CD8-positive, alpha-beta memory T cell (primary cell): ENCODE data around the gene CCDC170. TPM values are rescaled to one million over a fixed set of nuclear protein-coding genes. Genes with fewer than 3 reads are reported as not detected.

Source experiments
- CTCF ChIA-PET: fragments of 350-600 bp; sonication (Branson Sonifier 250); formaldehyde crosslinking; loops from one replicate; lab custom pipeline; 2021; ENCODE audit warnings: antibody characterized with exemption; lab: Charles Lee
- POLR2A ChIA-PET: fragments of 350-600 bp; sonication (Branson Sonifier 250); formaldehyde crosslinking; loops from one replicate; lab custom pipeline; 2021; ENCODE audit warnings: antibody characterized with exemption; lab: Charles Lee
- DNase-seq, 5 donors: peaks; one replicate each; pipeline versions ENCODE4 v3.0.0 to v3.0.0-alpha.2; 2020 to 2022; ENCODE audit warnings: mixed read lengths in 1 of 5
- H3K27ac ChIP-seq: one replicate; pipeline ENCODE4 v1.7.0; 2013; ENCODE audit warnings: low read depth, mild to moderate bottlenecking, low read length, moderate library complexity
- H3K27me3 ChIP-seq: 2 replicates; pipeline ENCODE4 v1.7.0; 2013; ENCODE audit warnings: low read length, mild to moderate bottlenecking; ENCODE audit not compliant: insufficient read depth, poor library complexity, severe bottlenecking
- H3K36me3 ChIP-seq: 2 replicates; pipeline ENCODE4 v1.7.0; 2013; ENCODE audit warnings: mild to moderate bottlenecking, low read length, moderate library complexity; ENCODE audit not compliant: insufficient read depth
- H3K4me1 ChIP-seq: 2 replicates; pipeline ENCODE4 v1.7.0; 2013; ENCODE audit warnings: mild to moderate bottlenecking, low read length, moderate library complexity; ENCODE audit not compliant: insufficient read depth
- H3K4me3 ChIP-seq: 2 replicates; pipeline ENCODE4 v1.7.0; 2013; ENCODE audit warnings: mild to moderate bottlenecking, low read length
- H3K9me3 ChIP-seq: 2 replicates; pipeline ENCODE4 v1.7.0; 2013; ENCODE audit warnings: mild to moderate bottlenecking, low read length
- H3K27ac Mint-ChIP-seq, 8 donors: one replicate each; pipeline ENCODE4 v1.8.0; 2020 to 2021; ENCODE audit warnings: mixed read lengths in 8 of 8, mild to moderate bottlenecking in 6 of 8, inconsistent platforms in 3 of 8, moderate library complexity in 3 of 8
- H3K27me3 Mint-ChIP-seq, 2 donors: one replicate each; pipeline ENCODE4 v1.8.0; 2020 to 2021; ENCODE audit warnings: mixed read lengths in 2 of 2, mild to moderate bottlenecking in 1 of 2, moderate library complexity in 1 of 2
- H3K36me3 Mint-ChIP-seq, 3 donors: one replicate each; pipeline ENCODE4 v1.8.0; 2020 to 2021; ENCODE audit warnings: mixed read lengths in 3 of 3, inconsistent platforms in 1 of 3, mild to moderate bottlenecking in 1 of 3
- H3K4me1 Mint-ChIP-seq, 3 donors: one replicate each; pipeline ENCODE4 v1.8.0; 2020 to 2021; ENCODE audit warnings: mixed read lengths in 3 of 3, inconsistent platforms in 1 of 3, mild to moderate bottlenecking in 1 of 3
- H3K4me3 Mint-ChIP-seq, 7 donors: one replicate each; pipeline ENCODE4 v1.8.0; 2020 to 2021; ENCODE audit warnings: mixed read lengths in 7 of 7, mild to moderate bottlenecking in 6 of 7, moderate library complexity in 4 of 7, inconsistent platforms in 2 of 7
- H3K9me3 Mint-ChIP-seq, 5 donors: one replicate each; pipeline ENCODE4 v1.8.0; 2020 to 2022; ENCODE audit warnings: mixed read lengths in 5 of 5, mild to moderate bottlenecking in 3 of 5, moderate library complexity in 2 of 5, inconsistent platforms in 1 of 5
- polyA plus RNA-seq: library from polyadenylated mRNA; unstranded; fragments of 300-500 nt; fragmentation: Illumina TruSeq; gene quantifications from one replicate; pipeline ENCODE4 v1.2.3, GENCODE V29; 2021
- total RNA-seq, 2 experiments: library from RNA; stranded (reverse); gene quantifications; one replicate each; pipeline ENCODE4 v1.2.3, GENCODE V29; 2021

The CCDC170 gene
- total and polyA plus RNA-seq, 3 experiments from 2014 or later, result not detected

DNA sequence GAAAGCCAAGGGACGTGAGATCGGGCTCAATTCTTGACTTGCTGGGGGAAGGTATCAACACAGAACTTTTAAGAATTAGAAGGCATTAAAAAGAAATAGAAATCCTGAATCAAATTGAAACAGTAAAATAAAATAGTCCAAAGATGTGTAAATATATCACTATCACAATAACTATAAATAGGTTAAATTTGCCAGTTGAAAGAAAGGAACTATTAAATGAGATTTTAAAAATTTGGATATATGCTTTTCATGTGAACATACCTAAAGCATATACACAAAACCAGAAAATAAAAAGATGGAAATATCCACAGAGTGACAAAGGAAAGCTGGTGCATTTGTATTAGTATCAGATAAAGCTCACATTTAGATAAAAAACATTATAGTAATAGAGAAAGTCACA is 161.3 kb downstream of the CCDC170 start:
- Histone ChIP-seq H3K4me3 (no peak overlapping the region), H3K9me3 (no peaks in the 10 kb centered on the region), H3K4me1 (no peaks in the 10 kb centered on the region), H3K36me3 (no peaks in the 10 kb centered on the region), H3K27me3 (no peaks in the 10 kb centered on the region), H3K27ac (no peak overlapping the region)
- Mint-ChIP-seq H3K9me3 (peaks cover 2 to 20% (median 14%) of the 10 kb centered on the region in 5 donors), H3K4me1 (no peaks in the 10 kb centered on the region), H3K27ac (no peak overlapping the region), H3K4me3 (no peak overlapping the region), H3K27me3 (peaks cover 12 to 27% of the 10 kb centered on the region in 2 donors), H3K36me3 (peaks cover 0 to 3% (median 0%) of the 10 kb centered on the region in 3 donors)
- DNase-seq, result no peak
- POLR2A ChIA-PET, result no interaction called here
- CTCF ChIA-PET, result no interaction called here

DNA sequence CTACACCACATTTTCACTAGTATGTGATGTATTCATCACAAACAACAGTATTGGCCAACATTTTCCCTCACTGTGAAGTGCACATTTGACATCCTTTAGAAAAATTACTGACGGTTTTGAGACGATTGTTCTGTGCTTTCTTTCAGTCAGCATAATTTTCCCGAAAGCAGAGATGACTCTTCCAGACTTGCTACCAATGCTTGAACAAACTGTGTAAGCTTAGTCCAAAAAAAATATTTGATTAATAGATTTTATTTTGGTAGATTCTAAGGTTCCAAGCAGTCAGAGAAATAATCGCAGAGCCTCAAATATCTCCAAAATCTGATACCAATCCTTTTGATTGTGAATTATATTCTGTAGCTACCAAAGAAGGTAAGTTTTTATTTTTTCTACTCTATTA is 162.6 kb downstream of the CCDC170 start:
- no peak for DNase-seq
- Histone ChIP-seq H3K4me1 (no peaks in the 10 kb centered on the region), H3K27ac (no peak overlapping the region), H3K4me3 (no peak overlapping the region), H3K9me3 (no peaks in the 10 kb centered on the region), H3K36me3 (no peaks in the 10 kb centered on the region), H3K27me3 (no peaks in the 10 kb centered on the region)
- ChIA-PET CTCF (no interaction called here), POLR2A (no interaction called here)
- no peaks in the 10 kb centered on the region for H3K4me1 Mint-ChIP-seq
- H3K27me3 Mint-ChIP-seq, result peaks cover 12 to 24% of the 10 kb centered on the region in 2 donors
- peaks cover 2 to 20% (median 14%) of the 10 kb centered on the region in 5 donors for H3K9me3 Mint-ChIP-seq
- H3K4me3 Mint-ChIP-seq, result no peak overlapping the region
- H3K27ac Mint-ChIP-seq, result no peak overlapping the region
- peaks cover 0 to 3% (median 0%) of the 10 kb centered on the region in 3 donors for H3K36me3 Mint-ChIP-seq

DNA sequence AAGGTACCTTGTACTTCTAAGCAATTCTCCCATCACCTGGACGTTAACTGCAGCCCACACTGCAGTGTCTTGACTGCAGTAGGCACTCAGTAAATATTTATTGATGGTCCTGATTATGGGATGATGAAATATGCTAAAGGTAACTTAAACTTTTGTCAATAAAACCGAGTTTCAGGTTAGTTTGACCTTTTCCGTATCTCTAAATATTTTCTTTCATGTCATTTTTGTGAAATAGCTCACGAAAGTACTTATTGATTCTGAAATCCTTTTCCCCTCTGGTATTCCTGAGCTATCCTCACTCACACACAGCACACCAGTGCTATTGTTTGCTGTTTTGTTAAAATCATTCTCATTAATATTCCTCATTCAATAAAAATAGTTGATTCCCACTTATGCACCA is 164.3 kb downstream of the CCDC170 start:
- H3K27ac Mint-ChIP-seq, result no peak overlapping the region
- no peaks in the 10 kb centered on the region for H3K36me3 ChIP-seq
- H3K27ac ChIP-seq, result no peak overlapping the region
- H3K4me1 ChIP-seq, result no peaks in the 10 kb centered on the region
- no peaks in the 10 kb centered on the region for H3K4me1 Mint-ChIP-seq
- H3K36me3 Mint-ChIP-seq, result peaks cover 0 to 3% (median 0%) of the 10 kb centered on the region in 3 donors
- CTCF ChIA-PET, result no interaction called here
- H3K27me3 Mint-ChIP-seq, result peaks cover 8 to 23% of the 10 kb centered on the region in 2 donors
- no peak for DNase-seq
- no peak overlapping the region for H3K4me3 Mint-ChIP-seq
- H3K27me3 ChIP-seq, result no peaks in the 10 kb centered on the region
- POLR2A ChIA-PET, result no interaction called here
- no peak overlapping the region for H3K4me3 ChIP-seq
- H3K9me3 Mint-ChIP-seq, result peaks cover 2 to 20% (median 14%) of the 10 kb centered on the region in 5 donors
- H3K9me3 ChIP-seq, result no peaks in the 10 kb centered on the region

DNA sequence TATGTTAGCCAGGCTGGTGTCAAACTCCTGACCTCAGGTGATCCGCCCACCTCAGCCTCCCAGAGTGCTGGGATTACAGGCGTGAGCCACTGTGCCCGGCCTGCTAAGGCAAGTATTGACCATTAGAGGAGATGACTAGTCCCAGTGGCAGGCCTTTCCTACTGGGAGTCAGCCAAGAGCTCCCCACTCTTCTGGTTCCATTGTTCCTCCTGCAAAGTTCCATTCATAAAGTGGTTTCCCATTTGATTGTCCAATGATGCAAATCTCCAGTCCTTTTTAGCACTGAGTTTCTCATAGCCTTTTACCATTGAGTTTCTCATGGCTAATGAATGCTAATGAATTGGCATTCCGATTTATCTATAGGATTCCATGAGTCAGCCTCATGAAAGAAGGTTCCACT is 165.4 kb downstream of the CCDC170 start:
- Histone ChIP-seq H3K27ac (no peak overlapping the region), H3K27me3 (no peaks in the 10 kb centered on the region), H3K4me3 (no peak overlapping the region), H3K4me1 (no peaks in the 10 kb centered on the region), H3K36me3 (no peaks in the 10 kb centered on the region), H3K9me3 (no peaks in the 10 kb centered on the region)
- CTCF ChIA-PET, result no interaction called here
- POLR2A ChIA-PET, result no interaction called here
- Mint-ChIP-seq H3K27ac (no peak overlapping the region), H3K27me3 (peaks cover 8 to 31% of the 10 kb centered on the region in 2 donors), H3K4me3 (no peak overlapping the region), H3K4me1 (no peaks in the 10 kb centered on the region), H3K36me3 (peaks cover 0 to 3% (median 0%) of the 10 kb centered on the region in 3 donors), H3K9me3 (peaks cover 2 to 19% (median 14%) of the 10 kb centered on the region in 5 donors)
- no peak for DNase-seq

DNA sequence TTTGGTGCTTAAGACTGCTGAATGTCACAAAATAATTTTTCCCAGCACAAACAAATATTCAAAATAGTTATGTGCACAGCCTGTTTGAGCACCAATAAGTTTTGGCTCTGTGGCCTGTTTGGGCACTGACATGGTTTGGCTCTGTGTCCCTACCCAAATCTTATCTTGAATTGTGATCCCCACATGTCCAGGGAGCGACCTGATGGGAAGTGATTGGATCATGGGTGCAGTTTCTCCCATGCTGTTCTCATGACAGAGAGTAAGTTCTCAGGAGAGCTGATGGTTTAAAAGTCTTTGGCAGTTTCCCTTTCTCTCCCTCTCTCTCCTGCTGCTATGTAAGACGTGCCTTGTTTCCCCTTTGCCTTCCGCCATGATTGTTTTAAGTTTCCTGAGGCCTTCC is 167.7 kb downstream of the CCDC170 start:
- no peak for DNase-seq
- H3K4me3 Mint-ChIP-seq, result no peak overlapping the region
- no peaks in the 10 kb centered on the region for H3K36me3 ChIP-seq

DNA sequence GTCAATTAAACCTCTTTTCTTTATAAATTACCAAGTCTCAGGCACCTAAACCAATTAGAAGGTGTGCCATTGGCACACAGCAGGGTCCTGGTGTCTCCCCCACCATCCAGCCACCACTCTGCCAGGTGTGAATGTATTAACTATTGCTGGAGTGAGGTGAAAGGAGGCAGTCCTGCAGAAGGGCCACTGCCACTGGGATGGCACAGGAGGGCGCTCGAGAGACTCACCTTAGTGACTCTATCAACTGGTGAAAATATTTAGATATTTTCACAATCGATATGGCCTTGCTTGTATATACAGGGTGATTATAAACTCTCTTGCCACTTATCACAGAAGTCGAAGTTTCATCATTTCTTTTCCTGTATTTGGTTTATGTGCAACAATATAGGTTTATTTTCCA is 168.1 kb downstream of the CCDC170 start:
- ChIA-PET POLR2A (no interaction called here), CTCF (no interaction called here)
- no peak for DNase-seq
- peaks cover 4% of the 10 kb centered on the region for H3K27me3 ChIP-seq
- H3K4me3 Mint-ChIP-seq, result no peak overlapping the region
- H3K36me3 ChIP-seq, result no peaks in the 10 kb centered on the region
- H3K4me1 Mint-ChIP-seq, result no peaks in the 10 kb centered on the region
- peaks cover 8 to 39% of the 10 kb centered on the region in 2 donors for H3K27me3 Mint-ChIP-seq
- no peak overlapping the region for H3K4me3 ChIP-seq
- no peak overlapping the region for H3K27ac ChIP-seq
- no peaks in the 10 kb centered on the region for H3K4me1 ChIP-seq
- no peak overlapping the region for H3K27ac Mint-ChIP-seq
- no peaks in the 10 kb centered on the region for H3K9me3 ChIP-seq
- no peaks in the 10 kb centered on the region for H3K36me3 Mint-ChIP-seq
- H3K9me3 Mint-ChIP-seq, result no peaks in the 10 kb centered on the region

More for the DNA sequence above, 167.7 kb downstream of the CCDC170 start:
- Histone ChIP-seq H3K9me3 (no peaks in the 10 kb centered on the region), H3K4me1 (no peaks in the 10 kb centered on the region), H3K27ac (no peak overlapping the region), H3K27me3 (peaks cover 4% of the 10 kb centered on the region), H3K4me3 (no peak overlapping the region)
- Mint-ChIP-seq H3K36me3 (no peaks in the 10 kb centered on the region), H3K4me1 (no peaks in the 10 kb centered on the region), H3K27ac (no peak overlapping the region), H3K27me3 (peaks cover 8 to 39% of the 10 kb centered on the region in 2 donors), H3K9me3 (no peaks in the 10 kb centered on the region)
- ChIA-PET CTCF (no interaction called here), POLR2A (no interaction called here)

DNA sequence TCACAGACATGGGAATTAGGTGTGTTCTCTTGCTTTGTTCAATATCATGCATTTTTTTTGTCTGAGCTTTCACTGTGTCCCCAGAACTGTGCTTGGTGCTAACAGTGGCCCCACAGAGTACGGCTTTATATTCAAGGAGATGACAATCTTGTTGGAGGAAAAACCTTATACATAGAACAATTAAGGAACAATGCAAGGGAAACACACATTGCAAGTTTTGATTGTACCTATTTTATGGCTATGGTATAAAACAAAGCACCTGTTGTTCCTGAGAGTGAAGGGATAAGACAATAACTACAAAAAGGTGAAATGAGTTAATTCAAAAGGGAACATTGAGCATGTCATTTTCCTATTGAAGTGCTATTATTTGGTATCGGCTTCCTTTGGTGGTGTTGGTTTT is 169.7 kb downstream of the CCDC170 start:
- Mint-ChIP-seq H3K36me3 (no peaks in the 10 kb centered on the region), H3K27ac (no peak overlapping the region), H3K27me3 (peaks cover 8 to 44% of the 10 kb centered on the region in 2 donors), H3K9me3 (no peaks in the 10 kb centered on the region), H3K4me3 (no peak overlapping the region), H3K4me1 (no peaks in the 10 kb centered on the region)
- ChIA-PET CTCF (no interaction called here), POLR2A (no interaction called here)
- no peak for DNase-seq
- H3K36me3 ChIP-seq, result no peaks in the 10 kb centered on the region
- no peaks in the 10 kb centered on the region for H3K9me3 ChIP-seq
- H3K4me1 ChIP-seq, result no peaks in the 10 kb centered on the region
- H3K4me3 ChIP-seq, result no peak overlapping the region
- peaks cover 4% of the 10 kb centered on the region for H3K27me3 ChIP-seq
- H3K27ac ChIP-seq, result no peak overlapping the region

DNA sequence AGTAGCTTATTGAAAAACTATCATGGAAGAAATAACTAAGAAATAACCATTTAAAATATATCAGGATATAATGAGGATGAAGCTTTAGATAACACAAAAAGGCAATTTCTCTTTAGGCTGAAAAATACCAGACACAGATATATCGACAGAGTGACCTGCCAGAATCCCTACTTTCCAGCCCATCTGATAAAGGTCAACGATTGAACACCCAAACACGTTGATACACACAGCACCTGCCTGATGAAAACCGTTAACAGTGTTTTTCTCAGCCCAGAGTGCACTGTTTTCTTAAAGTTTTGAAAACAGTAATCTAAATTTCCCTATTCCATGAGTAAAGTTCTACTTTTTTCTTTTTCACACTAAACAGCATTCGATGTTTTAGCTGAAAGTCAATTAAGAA is 170.6 kb downstream of the CCDC170 start:
- Histone ChIP-seq H3K9me3 (no peaks in the 10 kb centered on the region), H3K36me3 (no peaks in the 10 kb centered on the region), H3K4me1 (no peaks in the 10 kb centered on the region), H3K4me3 (no peak overlapping the region), H3K27me3 (peaks cover 4% of the 10 kb centered on the region), H3K27ac (no peak overlapping the region)
- no peak overlapping the region for H3K4me3 Mint-ChIP-seq
- peaks cover 7 to 43% of the 10 kb centered on the region in 2 donors for H3K27me3 Mint-ChIP-seq
- DNase-seq, result no peak
- ChIA-PET POLR2A (no interaction called here), CTCF (no interaction called here)
- H3K27ac Mint-ChIP-seq, result no peak overlapping the region
- H3K9me3 Mint-ChIP-seq, result no peaks in the 10 kb centered on the region
- no peaks in the 10 kb centered on the region for H3K4me1 Mint-ChIP-seq
- H3K36me3 Mint-ChIP-seq, result no peaks in the 10 kb centered on the region

DNA sequence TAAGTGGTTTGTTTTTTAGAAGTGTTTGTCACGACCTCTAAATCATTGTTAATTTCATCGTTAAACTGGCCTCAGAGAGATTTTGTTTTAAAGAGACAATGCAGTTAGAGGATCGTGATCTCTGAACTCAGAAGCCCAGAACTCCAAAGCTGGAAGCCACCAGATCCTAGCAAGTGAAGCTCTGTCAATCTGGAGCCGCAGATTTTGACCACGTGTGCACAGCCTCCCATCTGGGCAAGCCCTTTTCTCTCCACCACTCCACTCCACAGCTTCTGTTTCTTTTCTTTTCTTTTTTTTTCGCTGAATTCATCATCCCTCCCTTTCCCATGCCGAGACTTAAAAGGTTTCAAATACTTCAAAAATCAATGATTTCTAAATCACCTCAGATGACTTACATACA is 171.5 kb downstream of the CCDC170 start:
- Mint-ChIP-seq H3K9me3 (no peaks in the 10 kb centered on the region), H3K4me3 (no peak overlapping the region), H3K27me3 (peaks cover 5 to 36% of the 10 kb centered on the region in 2 donors), H3K27ac (no peak overlapping the region), H3K36me3 (no peaks in the 10 kb centered on the region), H3K4me1 (no peaks in the 10 kb centered on the region)
- no peak for DNase-seq
- ChIA-PET POLR2A (no interaction called here), CTCF (no interaction called here)
- no peaks in the 10 kb centered on the region for H3K4me1 ChIP-seq
- H3K36me3 ChIP-seq, result no peaks in the 10 kb centered on the region
- H3K4me3 ChIP-seq, result no peak overlapping the region
- no peak overlapping the region for H3K27ac ChIP-seq
- H3K27me3 ChIP-seq, result peaks cover 4% of the 10 kb centered on the region
- H3K9me3 ChIP-seq, result no peaks in the 10 kb centered on the region
